Panc1 (cell line): ENCODE results near the gene CCDC50. TPM values are rescaled to one million over a fixed set of nuclear protein-coding genes. Genes with fewer than 3 reads are reported as not detected.

ENCODE experiments used
- ATAC-seq: fragments of 200-7000 bp; cut with Tn5 transposase; 2 replicates; pipeline ENCODE4 v1.9.1; 2020; ENCODE audit warnings: mild to moderate bottlenecking, moderate library complexity
- BruUV-seq: library from RNA; stranded (reverse); fragments of 400-500 nt; replicated peaks from 2 replicates; lab custom pipeline; 2021; lab: Mats Ljungman, UMichigan
- CTCF ChIA-PET: fragments of 300-600 bp; sonication (Branson Sonifier 250); formaldehyde crosslinking; loops from one replicate; lab custom pipeline; 2022; ENCODE audit warnings: antibody characterized with exemption; lab: Charles Lee
- POLR2A ChIA-PET: fragments of 300-600 bp; sonication (Branson Sonifier 250); formaldehyde crosslinking; loops from one replicate; lab custom pipeline; 2022; ENCODE audit warnings: antibody characterized with exemption; lab: Charles Lee
- DNase-seq: peaks from one replicate; pipeline ENCODE4 v3.0.0-alpha.2; 2010; ENCODE audit warnings: low read depth, low spot score
- H3K27ac ChIP-seq: 2 replicates; pipeline ENCODE4 v1.5.1; 2011; ENCODE audit warnings: mild to moderate bottlenecking, low read length, inconsistent platforms
- H3K27me3 ChIP-seq: fragments of 200-500 bp; sonication (Bioruptor generic); 2 replicates; pipeline ENCODE4 v1.6.0; 2014; ENCODE audit warnings: low read length, inconsistent platforms; ENCODE audit not compliant: control insufficient read depth, insufficient read depth
- H3K36me3 ChIP-seq: fragments of 200-500 bp; sonication (Bioruptor generic); 2 replicates; pipeline ENCODE4 v1.5.1; 2014; ENCODE audit warnings: inconsistent platforms, mild to moderate bottlenecking, low read length, moderate library complexity; ENCODE audit not compliant: control insufficient read depth, insufficient read depth
- H3K4me1 ChIP-seq: 2 replicates; pipeline ENCODE4 v1.5.1; 2011; ENCODE audit warnings: inconsistent platforms, mild to moderate bottlenecking, low read length, moderate library complexity; ENCODE audit not compliant: control insufficient read depth, insufficient read depth
- H3K4me3 ChIP-seq, 2 experiments: 2 replicates each; pipeline ENCODE4 v1.5.1; 2011 to 2012; ENCODE audit warnings: low read depth in 2 of 2, low read length in 2 of 2, mild to moderate bottlenecking in 2 of 2, inconsistent platforms in 1 of 2, moderate library complexity in 1 of 2
- H3K9me3 ChIP-seq: fragments of 200-500 bp; sonication (Bioruptor generic); 2 replicates; pipeline ENCODE4 v1.5.1; 2014; ENCODE audit warnings: low read depth, mild to moderate bottlenecking, inconsistent platforms, low read length, moderate library complexity; ENCODE audit not compliant: control insufficient read depth, insufficient read depth
- CTCF ChIP-seq: fragments of 450-650 bp; IDR thresholded peaks from 2 replicates; pipeline ENCODE4 v1.5.1; 2017; ENCODE audit warnings: mild to moderate bottlenecking
- POLR2AphosphoS5 ChIP-seq: IDR thresholded peaks from 2 replicates; pipeline ENCODE4 v1.6.1; 2012; ENCODE audit warnings: mild to moderate bottlenecking, low read depth, low read length, moderate library complexity
- REST ChIP-seq, 2 experiments: IDR thresholded peaks; 2 replicates each; pipeline ENCODE4 v1.6.1; 2011 to 2012; ENCODE audit warnings: low read depth in 2 of 2, control low read depth in 1 of 2, low read length in 1 of 2, mild to moderate bottlenecking in 1 of 2, moderate library complexity in 1 of 2; ENCODE audit not compliant: insufficient read depth in 1 of 2
- SIN3A ChIP-seq: IDR thresholded peaks from 2 replicates; pipeline ENCODE4 v1.6.1; 2012; ENCODE audit warnings: low read depth, mild to moderate bottlenecking, low read length, moderate library complexity, borderline replicate concordance; ENCODE audit not compliant: insufficient read depth
- TCF7L2 ChIP-seq: IDR thresholded peaks from 2 replicates; pipeline ENCODE4 v1.6.1; 2011; ENCODE audit warnings: mild to moderate bottlenecking, low read depth, low read length, inconsistent platforms
- in situ Hi-C: cut with HindIII; loops from 2 replicates; pipeline ENCODE4 v1.10.0; 2016; ENCODE audit warnings: low sequenced_read_pairs, low pct_unique_long_range_greater_than_20kb
- intact Hi-C: fragments of 100-400 bp; cut with micrococcal nuclease; formaldehyde crosslinking; loops from one replicate; pipeline ENCODE4 v1.10.0; 2022; ENCODE audit not compliant: unreplicated experiment
- total RNA-seq: library from RNA; stranded (reverse); gene quantifications from one replicate; pipeline ENCODE4 v1.2.1, GENCODE V29; 2021; ENCODE audit not compliant: unreplicated experiment

Gene CCDC50
- total RNA-seq, 1 experiment from 2014 or later: 89.3 TPM

DNA sequence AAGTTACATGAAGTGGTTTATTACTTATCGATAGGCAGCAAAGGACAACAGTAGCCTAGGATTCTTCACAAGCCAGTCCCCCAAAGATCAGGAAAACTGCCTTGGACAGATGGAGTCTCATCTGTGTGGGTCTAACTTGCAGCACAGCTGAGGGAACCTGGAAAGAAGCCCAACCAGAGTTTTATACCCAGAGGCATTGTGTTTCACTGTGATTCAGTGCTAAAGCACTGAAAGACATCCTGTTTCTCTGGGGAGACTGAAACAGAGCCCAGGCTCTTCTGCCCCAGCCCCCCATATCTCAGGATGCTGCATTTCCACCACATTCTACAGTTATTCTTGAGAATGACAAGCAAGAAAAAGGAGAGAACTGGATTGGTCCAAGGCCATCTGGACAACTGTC lies 83.6 kb downstream of the CCDC50 start:
- no TSS peak for BruUV-seq
- Histone ChIP-seq H3K27ac (no peak overlapping the region; the same call in 1 of the 2 replicates), H3K4me3 (no peak overlapping the region), H3K27me3 (no peaks in the 10 kb centered on the region), H3K36me3 (no peaks in the 10 kb centered on the region), H3K4me1 (no peaks in the 10 kb centered on the region), H3K9me3 (peaks cover 13% of the 10 kb centered on the region)
- ATAC-seq (peak; percentile 64), DNase-seq (no peak)
- CTCF ChIA-PET: no interaction called here
- POLR2A ChIA-PET: no interaction called here
- in situ Hi-C loops (no loop called here), intact Hi-C loops (loop anchor here (10.0 kb wide), 1 partner anchor 772 kb away; no protein-coding TSS in a partner anchor)
- no peak for TF ChIP-seq CTCF
- no peak for TF ChIP-seq REST (IDR thresholded peaks at IDR 0.05; ENCODE audit: insufficient read depth in 1 of 2, low read depth in 2 of 2, low read length in 1 of 2)
- no peak for TF ChIP-seq POLR2AphosphoS5
- TF ChIP-seq TCF7L2: no peak
- no peak for TF ChIP-seq SIN3A

- Histone ChIP-seq H3K27me3 (no peaks in the 10 kb centered on the region), H3K4me1 (no peaks in the 10 kb centered on the region), H3K4me3 (no peak overlapping the region), H3K9me3 (peaks cover 11% of the 10 kb centered on the region), H3K36me3 (no peaks in the 10 kb centered on the region), H3K27ac (peak overlapping the region; percentile 19; the same call in 1 of the 2 replicates)
- DNase-seq (no peak), ATAC-seq (no peak)
- CTCF ChIA-PET: no interaction called here
- in situ Hi-C loops: no loop called here
- intact Hi-C loops: loop anchor here (10.0 kb wide), 1 partner anchor 771 kb away; no protein-coding TSS in a partner anchor
- POLR2A ChIA-PET: no interaction called here
- TF ChIP-seq TCF7L2 (no peak), POLR2AphosphoS5 (no peak), SIN3A (no peak), CTCF (no peak), REST (IDR thresholded peaks at IDR 0.05; ENCODE audit: insufficient read depth in 1 of 2, low read depth in 2 of 2, low read length in 1 of 2) (no peak)
- no TSS peak for BruUV-seq
These were observed 85.1 kb downstream of the CCDC50 start for GRCh38 chr3:191414286-191414685.
